Measurements from ENCODE around the gene CXorf58. TPM values are rescaled to one million over a fixed set of nuclear protein-coding genes. Genes with fewer than 3 reads are reported as not detected.

Gene CXorf58
- total and polyA plus RNA-seq, 8 donors = 0.05 TPM; not detected in 7

GRCh38 chrX:23908219-23909004, 606 bp downstream of the CXorf58 start:
- WGBS, 5 donors = 27 to 46% (median 37%) methylated on average over 13 of the region's 13 CpGs
- H3K4me1 ChIP-seq = peaks cover 0 to 19% (median 4%) of the 10 kb centered on the region in 4 donors
- TF ChIP-seq EP300 (IDR thresholded peaks at IDR 0.05) = no peak
- no peak for TF ChIP-seq CTCF (IDR thresholded peaks at IDR 0.05)
- no peak for TF ChIP-seq POLR2A (IDR thresholded peaks at IDR 0.05)
- no peak for TF ChIP-seq POLR2AphosphoS5 (IDR thresholded peaks at IDR 0.05)
- no peaks in the 10 kb centered on the region for H3K36me3 ChIP-seq
- H3K4me3 ChIP-seq = peak overlapping the region; percentile 46 to 54 (median 54)
- no peaks in the 10 kb centered on the region for H3K9me3 ChIP-seq
- peak in 1 of 2 donors; percentile 59 for DNase-seq
- H3K27ac ChIP-seq = peak overlapping the region; percentile 87 to 92 (median 87)
- intact Hi-C loops (cut with DNase I; ENCODE audit: low total_unique reads) = loop anchor here (10.0 kb wide), 1 partner anchor 214 kb away; no protein-coding TSS in a partner anchor
- peaks cover 0 to 2% (median 0%) of the 10 kb centered on the region in 3 donors for H3K27me3 ChIP-seq

DNA sequence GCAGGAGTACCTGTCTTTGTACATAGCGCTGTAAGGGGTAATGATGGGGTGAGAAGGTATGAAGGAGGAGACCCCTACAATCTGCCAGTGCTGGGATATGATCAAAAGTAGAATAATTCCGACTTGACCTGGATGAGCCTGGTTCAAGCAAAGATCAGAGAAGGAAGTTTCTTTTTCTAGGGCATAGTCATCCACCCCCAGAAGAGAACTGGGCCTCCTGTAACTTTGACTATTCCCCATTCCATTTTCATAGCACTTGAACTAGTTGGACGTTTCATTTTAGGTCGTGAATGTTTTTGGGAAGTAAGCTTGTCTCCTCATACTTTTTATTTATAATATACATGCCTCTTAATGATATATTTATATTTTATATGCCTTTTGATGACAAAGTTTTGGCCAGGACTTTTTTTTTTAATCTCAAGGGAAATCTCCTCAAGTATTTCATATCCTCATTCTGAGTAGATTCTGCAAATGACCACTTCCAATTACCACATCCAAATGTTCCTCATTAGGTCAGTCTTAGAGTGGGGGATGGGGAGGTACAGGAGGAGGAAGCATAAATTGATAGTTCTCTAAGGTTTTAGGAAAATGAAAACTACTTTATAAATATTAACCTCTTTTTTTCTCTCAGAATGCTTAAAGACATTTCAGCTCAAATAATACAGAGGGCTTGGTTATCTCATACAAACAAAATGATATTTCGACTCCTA, 3.5 kb downstream of the CXorf58 start:
- Histone ChIP-seq H3K36me3 (no peaks in the 10 kb centered on the region), H3K27ac (no peak overlapping the region), H3K27me3 (peaks cover 0 to 2% (median 0%) of the 10 kb centered on the region in 3 donors), H3K9me3 (no peaks in the 10 kb centered on the region), H3K4me1 (peaks cover 0 to 15% (median 4%) of the 10 kb centered on the region in 4 donors), H3K4me3 (no peak overlapping the region)
- intact Hi-C loops (cut with DNase I; ENCODE audit: low total_unique reads) = no loop called here
- TF ChIP-seq CTCF (IDR thresholded peaks at IDR 0.05) (no peak), EP300 (IDR thresholded peaks at IDR 0.05) (no peak), POLR2A (IDR thresholded peaks at IDR 0.05) (no peak), POLR2AphosphoS5 (IDR thresholded peaks at IDR 0.05) (no peak)
- 61 to 84% (median 74%) methylated on average over 5 of the region's 5 CpGs for WGBS, 5 donors
- no peak for DNase-seq

- H3K27me3 ChIP-seq = no peaks in the 10 kb centered on the region
- intact Hi-C loops (cut with DNase I; ENCODE audit: low total_unique reads) = no loop called here
- no peaks in the 10 kb centered on the region for H3K36me3 ChIP-seq
- DNase-seq = no peak
- H3K9me3 ChIP-seq = peaks cover 0 to 6% (median 2%) of the 10 kb centered on the region in 4 donors
- no peak for TF ChIP-seq POLR2A (IDR thresholded peaks at IDR 0.05)
- TF ChIP-seq CTCF (IDR thresholded peaks at IDR 0.05) = no peak
- TF ChIP-seq EP300 (IDR thresholded peaks at IDR 0.05) = no peak
- no peak for TF ChIP-seq POLR2AphosphoS5 (IDR thresholded peaks at IDR 0.05)
- no peak overlapping the region for H3K27ac ChIP-seq
- H3K4me3 ChIP-seq = no peak overlapping the region
- WGBS, 5 donors = 63 to 96% (median 75%) methylated on average over 1 of the region's 1 CpG
- no peaks in the 10 kb centered on the region for H3K4me1 ChIP-seq
Measured at GRCh38 chrX:23919148-23919547, 11.3 kb downstream of the CXorf58 start.

DNA sequence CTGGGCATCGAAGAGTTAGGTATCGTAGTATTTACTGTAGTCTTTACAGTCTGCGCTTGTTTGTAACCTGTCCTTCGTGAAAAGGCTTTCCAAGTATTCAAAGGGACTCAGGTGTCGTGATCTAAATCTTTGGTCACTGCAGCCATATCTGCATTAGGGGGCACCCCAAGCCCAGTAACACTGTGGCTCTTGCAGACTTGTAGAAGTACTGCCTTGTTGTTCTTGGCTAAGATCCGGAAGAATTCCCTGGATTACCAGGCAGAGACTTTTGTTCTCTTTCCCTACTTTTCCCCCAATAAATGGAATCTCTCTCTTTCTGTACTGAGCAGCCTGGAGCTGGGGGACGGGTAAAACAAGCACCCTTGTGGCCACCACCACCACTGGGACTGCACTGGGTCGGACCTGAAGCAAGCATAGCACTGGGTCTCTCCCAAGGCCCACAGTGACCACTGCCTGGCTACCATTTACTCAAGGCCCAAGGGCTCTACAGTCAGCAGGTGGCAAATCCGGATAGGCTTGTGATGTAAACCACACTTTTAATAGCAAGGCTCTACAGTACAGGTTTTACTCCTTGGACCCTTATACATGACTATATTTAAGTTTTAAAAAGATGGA, 12.0 kb downstream of the CXorf58 start:
- H3K27ac ChIP-seq = no peak overlapping the region
- no peak for TF ChIP-seq POLR2A (IDR thresholded peaks at IDR 0.05)
- no peak overlapping the region for H3K4me3 ChIP-seq
- no peaks in the 10 kb centered on the region for H3K4me1 ChIP-seq
- intact Hi-C loops (cut with DNase I; ENCODE audit: low total_unique reads) = no loop called here
- peaks cover 0 to 6% (median 2%) of the 10 kb centered on the region in 4 donors for H3K9me3 ChIP-seq
- H3K36me3 ChIP-seq = no peaks in the 10 kb centered on the region
- 66 to 73% (median 71%) methylated on average over 9 of the region's 9 CpGs for WGBS, 5 donors
- no peaks in the 10 kb centered on the region for H3K27me3 ChIP-seq
- DNase-seq = no peak
